PC-9 (cell line): ENCODE measurements around the gene TJP2. TPM values are rescaled to one million over a fixed set of nuclear protein-coding genes. Genes with fewer than 3 reads are reported as not detected.

Source experiments
- BruUV-seq: library from RNA; stranded (reverse); fragments of 400-500 nt; replicated peaks from 2 replicates; lab custom pipeline; 2021; lab: Mats Ljungman, UMichigan
- CTCF ChIA-PET: fragments of 300-600 bp; sonication (Branson Sonifier 250); formaldehyde crosslinking; loops from one replicate; lab custom pipeline; 2022; ENCODE audit warnings: antibody characterized with exemption; lab: Charles Lee
- POLR2A ChIA-PET: fragments of 300-600 bp; sonication (Branson Sonifier 250); formaldehyde crosslinking; loops from one replicate; lab custom pipeline; 2022; ENCODE audit warnings: antibody characterized with exemption; ENCODE audit not compliant: unreplicated experiment; lab: Charles Lee
- DNase-seq, 2 experiments: peaks; one replicate each; pipeline versions ENCODE4 v3.0.0 to v3.0.0-alpha.2; 2015 to 2022; ENCODE audit warnings: mixed read lengths in 1 of 2
- H2AFZ ChIP-seq: fragments of 200-600 bp; sonication (generic); 2 replicates; pipeline ENCODE4 v1.8.1; 2017; ENCODE audit warnings: antibody characterized with exemption
- H3F3A ChIP-seq: fragments of 200-600 bp; sonication (generic); 2 replicates; pipeline ENCODE4 v1.8.1; 2017; ENCODE audit warnings: antibody characterized with exemption, mild to moderate bottlenecking, low read depth; ENCODE audit not compliant: insufficient read depth
- H3K27ac ChIP-seq: fragments of 200-600 bp; sonication (generic); 2 replicates; pipeline ENCODE4 v1.6.1; 2016; ENCODE audit warnings: mixed run types
- H3K27me3 ChIP-seq: fragments of 200-600 bp; sonication (generic); 2 replicates; pipeline ENCODE4 v1.6.1; 2016; ENCODE audit warnings: low read depth, mixed run types; ENCODE audit not compliant: insufficient read depth
- H3K36me3 ChIP-seq: fragments of 200-600 bp; sonication (generic); 2 replicates; pipeline ENCODE4 v1.6.1; 2016; ENCODE audit warnings: low read depth, mixed run types
- H3K4me1 ChIP-seq: fragments of 200-600 bp; sonication (generic); replicated peaks from 2 replicates; pipeline ENCODE4 v1.6.1; 2016; ENCODE audit warnings: mixed run types; ENCODE audit not compliant: insufficient read depth
- H3K4me2 ChIP-seq: fragments of 200-600 bp; sonication (generic); 2 replicates; pipeline ENCODE4 v1.6.1; 2017; ENCODE audit warnings: mixed run types
- H3K4me3 ChIP-seq: fragments of 200-600 bp; sonication (generic); 2 replicates; pipeline ENCODE4 v1.6.1; 2016; ENCODE audit warnings: mixed run types
- H3K79me2 ChIP-seq: fragments of 200-600 bp; sonication (generic); 2 replicates; pipeline ENCODE4 v1.6.1; 2017; ENCODE audit warnings: low read depth, mixed run types
- H3K9me2 ChIP-seq: fragments of 200-600 bp; sonication (generic); 2 replicates; pipeline ENCODE4 v1.8.1; 2017; ENCODE audit warnings: mild to moderate bottlenecking; ENCODE audit not compliant: insufficient read depth
- H3K9me3 ChIP-seq: fragments of 200-600 bp; sonication (generic); 2 replicates; pipeline ENCODE4 v1.8.1; 2016; ENCODE audit warnings: low read depth; ENCODE audit not compliant: insufficient read depth
- H4K20me1 ChIP-seq: fragments of 200-600 bp; sonication (generic); 2 replicates; pipeline ENCODE4 v1.8.1; 2017; ENCODE audit not compliant: insufficient read depth
- CTCF ChIP-seq: fragments of 200-600 bp; sonication (generic); conservative IDR thresholded peaks from 2 replicates; pipeline ENCODE4 v1.6.1; 2017; ENCODE audit warnings: mixed run types, antibody characterized with exemption, mild to moderate bottlenecking, moderate library complexity
- EZH2 ChIP-seq: fragments of 200-600 bp; sonication (generic); IDR thresholded peaks from 2 replicates; pipeline ENCODE4 v1.8.0; 2017; ENCODE audit warnings: antibody characterized with exemption, low read depth
- intact Hi-C: fragments of 100-400 bp; cut with micrococcal nuclease; formaldehyde crosslinking; loops from one replicate; pipeline ENCODE4 v1.10.0; 2022; ENCODE audit not compliant: unreplicated experiment
- total RNA-seq: library from RNA; stranded (reverse); gene quantifications from 2 replicates; pipeline ENCODE4 v1.2.3, GENCODE V29; 2021

The TJP2 gene
- total RNA-seq, 1 experiment from 2014 or later: 143 TPM

- intact Hi-C loops: loop anchor here (1.0 to 5.0 kb wide), 4 partner anchors 38 to 156 kb away; partner anchors contain the start of gene FXN
- POLR2A ChIA-PET: interaction anchor here (0.6 to 0.7 kb wide), 2 partner anchors 88 to 1227 kb away, joined by 3 to 24 read pairs; no protein-coding TSS in a partner anchor
Measured at GRCh38 chr9:69193685-69194032, 19.6 kb downstream of the TJP2 start.

GRCh38 chr9:69194702-69195418 is 20.8 kb downstream of the TJP2 start:
- ChIA-PET POLR2A (no interaction called here), CTCF (interaction anchor here (0.6 to 1.1 kb wide), 3 partner anchors 16 to 138 kb away, joined by 3 to 6 read pairs (median 5); no protein-coding TSS in a partner anchor)
- Histone ChIP-seq H3K27ac (no peak overlapping the region), H3K36me3 (no peaks in the 10 kb centered on the region), H3K27me3 (no peaks in the 10 kb centered on the region), H3K4me1 (peaks cover 36% of the 10 kb centered on the region; the same call in 1 of the 2 replicates), H3K4me2 (no peak overlapping the region), H2AFZ (no peak overlapping the region), H3K9me3 (no peaks in the 10 kb centered on the region), H3K79me2 (peaks cover 92% of the 10 kb centered on the region), H3K9me2 (no peaks in the 10 kb centered on the region), H3K4me3 (no peak overlapping the region), H3F3A (peaks cover 8% of the 10 kb centered on the region; the same call in 1 of the 2 replicates), H4K20me1 (peaks cover 31% of the 10 kb centered on the region)
- no peak for TF ChIP-seq EZH2
- no peak for TF ChIP-seq CTCF
- intact Hi-C loops: loop anchor here (5.0 kb wide), 1 partner anchor 158 kb away; the partner anchor contains the start of gene FXN
- BruUV-seq: no TSS peak
- no peak for DNase-seq

More at GRCh38 chr9:69193685-69194032, 19.6 kb downstream of the TJP2 start:
- Histone ChIP-seq H3K9me3 (no peaks in the 10 kb centered on the region), H3K79me2 (peaks cover 89% of the 10 kb centered on the region), H3K4me3 (no peak overlapping the region), H3K36me3 (no peaks in the 10 kb centered on the region), H3F3A (peaks cover 8% of the 10 kb centered on the region; the same call in 1 of the 2 replicates), H3K27me3 (no peaks in the 10 kb centered on the region), H3K4me1 (peaks cover 38% of the 10 kb centered on the region; the same call in 1 of the 2 replicates), H2AFZ (no peak overlapping the region), H3K4me2 (no peak overlapping the region), H3K9me2 (no peaks in the 10 kb centered on the region), H3K27ac (no peak overlapping the region), H4K20me1 (peaks cover 26% of the 10 kb centered on the region)
- CTCF ChIA-PET: interaction anchor here (0.6 to 2.9 kb wide), 11 partner anchors 13 to 174 kb away, joined by 3 to 45 read pairs (median 6); partner anchors contain the start of gene FXN
- no peak for DNase-seq
- TF ChIP-seq CTCF: no peak
- no peak for TF ChIP-seq EZH2
- no TSS peak for BruUV-seq

GRCh38 chr9:69195668-69196067 is 21.6 kb downstream of the TJP2 start:
- Histone ChIP-seq H3K4me3 (no peak overlapping the region), H3F3A (peaks cover 8% of the 10 kb centered on the region; the same call in 1 of the 2 replicates), H3K4me1 (peaks cover 32% of the 10 kb centered on the region; the same call in 1 of the 2 replicates), H3K36me3 (no peaks in the 10 kb centered on the region), H4K20me1 (peaks cover 39% of the 10 kb centered on the region), H3K9me3 (no peaks in the 10 kb centered on the region), H3K9me2 (no peaks in the 10 kb centered on the region), H3K27ac (no peak overlapping the region), H3K27me3 (no peaks in the 10 kb centered on the region), H3K79me2 (peaks cover 93% of the 10 kb centered on the region), H2AFZ (no peak overlapping the region), H3K4me2 (no peak overlapping the region)
- CTCF ChIA-PET: interaction anchor here (0.6 to 1.1 kb wide), 2 partner anchors 17 to 20 kb away, joined by 5 to 7 read pairs; no protein-coding TSS in a partner anchor
- POLR2A ChIA-PET: no interaction called here
- intact Hi-C loops: no loop called here
- DNase-seq: no peak
- no TSS peak for BruUV-seq
- TF ChIP-seq EZH2 (no peak), CTCF (no peak)
